HepG2 (cell line): ENCODE measurements around the gene WDR81. TPM values are rescaled to one million over a fixed set of nuclear protein-coding genes. Genes with fewer than 3 reads are reported as not detected.

ENCODE experiments used
- AGO1 ChIP-seq: fragments of 200-400 bp; formaldehyde crosslinking; IDR thresholded peaks from 2 replicates; pipeline ENCODE4 v1.6.1; 2017; ENCODE audit warnings: mild to moderate bottlenecking, low read depth, low read length, moderate library complexity; ENCODE audit not compliant: poor library complexity, severe bottlenecking
- FOXO4 ChIP-seq: sonication (generic); formaldehyde crosslinking; conservative IDR thresholded peaks from 2 replicates; pipeline ENCODE4 v1.8.1; 2023; ENCODE audit warnings: missing genetic modification reagents
- MAFK ChIP-seq, 2 experiments: IDR thresholded peaks in 1 of 2; conservative IDR thresholded peaks in 1 of 2; 2 replicates each; pipeline ENCODE4 v1.6.1; 2011; ENCODE audit warnings: improper control_type of control experiment in 2 of 2, low read length in 2 of 2
- MYPOP ChIP-seq: sonication (generic); formaldehyde crosslinking; IDR thresholded peaks from 2 replicates; pipeline ENCODE4 v1.8.1; 2023; ENCODE audit warnings: mild to moderate bottlenecking, moderate library complexity, missing genetic modification reagents
- NFE2L1 ChIP-seq: sonication (generic); formaldehyde crosslinking; IDR thresholded peaks from 2 replicates; pipeline ENCODE4 v1.4.0; 2020; ENCODE audit warnings: missing genetic modification reagents, mild to moderate bottlenecking, borderline replicate concordance
- NONO ChIP-seq, 2 experiments: fragments of 450-650 bp in 1 of 2; sonication (generic) in 1 of 2; formaldehyde crosslinking in 1 of 2; IDR thresholded peaks in 1 of 2; conservative IDR thresholded peaks in 1 of 2; 2 replicates each; pipeline versions ENCODE4 v1.6.1 to v1.8.0; 2017 to 2022; ENCODE audit warnings: mild to moderate bottlenecking in 1 of 2, missing genetic modification reagents in 1 of 2, moderate library complexity in 1 of 2
- PAWR ChIP-seq: sonication (generic); formaldehyde crosslinking; IDR thresholded peaks from 2 replicates; pipeline ENCODE4 v1.4.0; 2020; ENCODE audit warnings: missing genetic modification reagents, mild to moderate bottlenecking, borderline replicate concordance
- PBX2 ChIP-seq: IDR thresholded peaks from 2 replicates; pipeline ENCODE4 v1.6.1; 2016; ENCODE audit warnings: control low read depth
- POGK ChIP-seq: sonication (generic); formaldehyde crosslinking; conservative IDR thresholded peaks from 2 replicates; pipeline ENCODE4 v1.8.0; 2022; ENCODE audit warnings: mild to moderate bottlenecking, moderate library complexity, missing genetic modification reagents
- POGZ ChIP-seq: sonication (generic); formaldehyde crosslinking; IDR thresholded peaks from 2 replicates; pipeline ENCODE4 v1.4.0; 2020; ENCODE audit warnings: mild to moderate bottlenecking, missing genetic modification reagents
- REPIN1 ChIP-seq: sonication (generic); formaldehyde crosslinking; IDR thresholded peaks from 2 replicates; pipeline ENCODE4 v1.8.0; 2022; ENCODE audit warnings: missing genetic modification reagents, low read depth, mild to moderate bottlenecking, borderline replicate concordance
- RFX3 ChIP-seq: IDR thresholded peaks from 2 replicates; pipeline ENCODE4 v1.6.1; 2016; ENCODE audit warnings: missing biosample characterization, missing genetic modification reagents
- SIN3B ChIP-seq: fragments of 150-350 bp; IDR thresholded peaks from 2 replicates; pipeline ENCODE4 v1.6.1; 2014; ENCODE audit warnings: low read length
- STAT6 ChIP-seq: sonication (generic); formaldehyde crosslinking; IDR thresholded peaks from 2 replicates; pipeline ENCODE4 v1.4.0; 2020; ENCODE audit warnings: missing genetic modification reagents, mild to moderate bottlenecking, borderline replicate concordance
- THAP8 ChIP-seq: sonication (generic); formaldehyde crosslinking; IDR thresholded peaks from 2 replicates; pipeline ENCODE4 v1.5.1; 2020; ENCODE audit warnings: missing genetic modification reagents, mild to moderate bottlenecking, borderline replicate concordance
- ZNF30 ChIP-seq: sonication (generic); formaldehyde crosslinking; IDR thresholded peaks from 2 replicates; pipeline ENCODE4 v1.5.0; 2020; ENCODE audit warnings: mild to moderate bottlenecking, missing genetic modification reagents
- ZNF317 ChIP-seq: sonication (generic); formaldehyde crosslinking; IDR thresholded peaks from 2 replicates; pipeline ENCODE4 v1.5.0; 2020; ENCODE audit warnings: mild to moderate bottlenecking, missing genetic modification reagents
- ZNF761 ChIP-seq: sonication (generic); formaldehyde crosslinking; conservative IDR thresholded peaks from 2 replicates; pipeline ENCODE4 v1.4.0; 2020; ENCODE audit warnings: mild to moderate bottlenecking, missing genetic modification reagents
- ZNF878 ChIP-seq: sonication (generic); formaldehyde crosslinking; IDR thresholded peaks from 2 replicates; pipeline ENCODE4 v1.8.1; 2023; ENCODE audit warnings: mild to moderate bottlenecking, missing genetic modification reagents, moderate library complexity
- polyA plus RNA-seq, 8 experiments: library from polyadenylated mRNA; depleted of rRNA in 3 of 8; stranded (reverse) in 7 of 8; unstranded in 1 of 8; fragments of >200 nt; fragmentation: Illumina TruSeq in 4 of 8; extraction: Trizol in 4 of 8; gene quantifications; 2 replicates each; pipeline versions ENCODE4 v1.2.1 to v1.2.3, GENCODE V29; 2011 to 2016; ENCODE audit warnings: low read depth in 4 of 8, missing spikeins in 1 of 8, mixed read lengths in 1 of 8; ENCODE audit not compliant: insufficient read depth in 1 of 8
- total RNA-seq, 5 experiments: library from RNA; depleted of rRNA; stranded (reverse); fragments of >200 nt; fragmentation: Illumina TruSeq; extraction: Trizol; gene quantifications; 2 replicates each; pipeline ENCODE4 v1.2.3, GENCODE V29; 2016; ENCODE audit warnings: low read depth in 1 of 5

The WDR81 gene
- total and polyA plus RNA-seq, 2 of the 13 experiments (the other 11 are each of a cell fraction or from before 2014, with no cell fraction given) = 9.1 to 16.7 TPM

- TF ChIP-seq FOXO4 (CRISPR knock-in tag) (no peak), NONO (IDR thresholded peaks at IDR 0.05) (no peak), NONO (CRISPR knock-in tag; conservative IDR thresholded peaks at IDR 0.05) (peak; percentile 10; the same call in 1 of the 2 replicates), ZNF761 (peak; percentile 46; the same call in 1 of the 2 replicates), MAFK (conservative IDR thresholded peaks at IDR 0.05 in 1 of 2, IDR thresholded peaks at IDR 0.05 in 1 of 2; ENCODE audit: low read length in 2 of 2) (no peak), PBX2 (CRISPR knock-in tag) (no peak), THAP8 (no peak), POGK (CRISPR knock-in tag) (peak; percentile 46; the same call in 1 of the 2 replicates), RFX3 (CRISPR knock-in tag) (no peak), AGO1 (no peak), REPIN1 (CRISPR knock-in tag) (no peak), ZNF317 (CRISPR knock-in tag) (no peak), POGZ (CRISPR knock-in tag) (no peak), ZNF878 (no peak), PAWR (no peak), ZNF30 (CRISPR knock-in tag) (no peak), STAT6 (CRISPR knock-in tag) (no peak), NFE2L1 (no peak), SIN3B (peak; percentile 55; the same call in 1 of the 2 replicates), MYPOP (CRISPR knock-in tag) (no peak)
Measured at GRCh38 chr17:1724351-1724868, at the start of gene WDR81 (continued).
